H9 (cell line): ENCODE data around the gene HNF4A. TPM values are rescaled to one million over a fixed set of nuclear protein-coding genes. Genes with fewer than 3 reads are reported as not detected.

Experiments
- DNase-seq: peaks from one replicate; pipeline ENCODE4 v3.0.0-alpha.2; 2017
- H2AFZ ChIP-seq: one replicate; pipeline ENCODE4 v1.6.1; 2013; ENCODE audit warnings: mild to moderate bottlenecking, low read length, control low read depth, moderate library complexity
- H2AK5ac ChIP-seq: 2 replicates; pipeline ENCODE4 v1.6.1; 2013; ENCODE audit warnings: low read length, control low read depth, mixed read lengths; ENCODE audit not compliant: insufficient read length
- H2BK120ac ChIP-seq: one replicate; pipeline ENCODE4 v1.6.1; 2013; ENCODE audit warnings: low read depth, mild to moderate bottlenecking, low read length, control low read depth, inconsistent platforms; ENCODE audit not compliant: poor library complexity, severe bottlenecking
- H2BK12ac ChIP-seq: 2 replicates; pipeline ENCODE4 v1.6.1; 2013; ENCODE audit warnings: low read length, control low read depth, mixed read lengths, low read depth; ENCODE audit not compliant: insufficient read length
- H2BK15ac ChIP-seq: 2 replicates; pipeline ENCODE4 v1.6.1; 2013; ENCODE audit warnings: low read depth, low read length, control low read depth
- H2BK20ac ChIP-seq: one replicate; pipeline ENCODE4 v1.6.1; 2013; ENCODE audit warnings: low read depth, mild to moderate bottlenecking, low read length, control low read depth, inconsistent platforms; ENCODE audit not compliant: poor library complexity, severe bottlenecking
- H2BK5ac ChIP-seq: 2 replicates; pipeline ENCODE4 v1.6.1; 2013; ENCODE audit warnings: low read length, control low read depth, mixed read lengths; ENCODE audit not compliant: insufficient read length
- H3K14ac ChIP-seq: 2 replicates; pipeline ENCODE4 v1.6.1; 2013; ENCODE audit warnings: low read length, control low read depth; ENCODE audit not compliant: insufficient read depth
- H3K18ac ChIP-seq: 2 replicates; pipeline ENCODE4 v1.6.1; 2013; ENCODE audit warnings: low read depth, mild to moderate bottlenecking, mixed read lengths, low read length, control low read depth; ENCODE audit not compliant: insufficient read length
- H3K23ac ChIP-seq: 2 replicates; pipeline ENCODE4 v1.6.1; 2013; ENCODE audit warnings: low read length, control low read depth, mixed read lengths, low read depth; ENCODE audit not compliant: insufficient read length
- H3K23me2 ChIP-seq: 2 replicates; pipeline ENCODE4 v1.6.1; 2013; ENCODE audit warnings: low read depth, mild to moderate bottlenecking, mixed read lengths, low read length, control low read depth; ENCODE audit not compliant: insufficient read length, poor library complexity, severe bottlenecking
- H3K27ac ChIP-seq: 2 replicates; pipeline ENCODE4 v1.5.1; 2013; ENCODE audit warnings: low read length, control low read depth, mixed read lengths, low read depth; ENCODE audit not compliant: insufficient read length
- H3K27me3 ChIP-seq: 2 replicates; pipeline ENCODE4 v1.6.1; 2013; ENCODE audit warnings: low read length, control low read depth, inconsistent platforms; ENCODE audit not compliant: insufficient read depth
- H3K4ac ChIP-seq: 2 replicates; pipeline ENCODE4 v1.6.1; 2013; ENCODE audit warnings: low read depth, mild to moderate bottlenecking, control low read depth, inconsistent platforms, low read length, moderate library complexity
- H3K4me1 ChIP-seq: 2 replicates; pipeline ENCODE4 v1.6.1; 2013; ENCODE audit warnings: low read length, control low read depth, inconsistent platforms; ENCODE audit not compliant: insufficient read depth
- H3K4me2 ChIP-seq: 2 replicates; pipeline ENCODE4 v1.6.1; 2013; ENCODE audit warnings: low read length, control low read depth, mixed read lengths; ENCODE audit not compliant: insufficient read length, insufficient read depth
- H3K56ac ChIP-seq: 2 replicates; pipeline ENCODE4 v1.6.1; 2013; ENCODE audit warnings: low read depth, mild to moderate bottlenecking, mixed read lengths, low read length, control low read depth; ENCODE audit not compliant: insufficient read length
- H3K79me1 ChIP-seq: 2 replicates; pipeline ENCODE4 v1.6.1; 2013; ENCODE audit warnings: low read depth, mild to moderate bottlenecking, moderate library complexity, low read length, control low read depth, inconsistent platforms; ENCODE audit not compliant: insufficient read depth, poor library complexity, severe bottlenecking
- H3K79me2 ChIP-seq: 2 replicates; pipeline ENCODE4 v1.6.1; 2013; ENCODE audit warnings: low read length, control low read depth, inconsistent platforms; ENCODE audit not compliant: insufficient read depth
- H3K9ac ChIP-seq: 2 replicates; pipeline ENCODE4 v1.6.1; 2013; ENCODE audit warnings: low read length, control low read depth, mixed read lengths; ENCODE audit not compliant: insufficient read length; ENCODE audit errors: extremely low read depth
- H3K9me3 ChIP-seq: one replicate; pipeline ENCODE4 v1.6.1; 2013; ENCODE audit warnings: low read depth, low read length, inconsistent platforms; ENCODE audit not compliant: control insufficient read depth
- H3T11ph ChIP-seq: one replicate; pipeline ENCODE4 v1.6.1; 2013; ENCODE audit warnings: mild to moderate bottlenecking, low read length, control low read depth, inconsistent platforms
- H4K20me1 ChIP-seq: one replicate; pipeline ENCODE4 v1.6.1; 2013; ENCODE audit not compliant: control insufficient read depth, insufficient read length, insufficient read depth
- H4K5ac ChIP-seq: 2 replicates; pipeline ENCODE4 v1.6.1; 2013; ENCODE audit warnings: low read depth, mild to moderate bottlenecking, mixed read lengths, low read length, control low read depth; ENCODE audit not compliant: insufficient read length
- H4K8ac ChIP-seq: replicated peaks from 2 replicates; pipeline ENCODE4 v1.6.1; 2013; ENCODE audit warnings: low read length, control low read depth, mixed read lengths, low read depth; ENCODE audit not compliant: insufficient read length
- H4K91ac ChIP-seq: 2 replicates; pipeline ENCODE4 v1.6.1; 2013; ENCODE audit warnings: low read depth, mild to moderate bottlenecking, moderate library complexity, mixed read lengths, low read length, control low read depth; ENCODE audit not compliant: insufficient read length
- H3K27ac Mint-ChIP-seq, 3 experiments: 2 replicates in 2 of 3; 3 replicates in 1 of 3; pipeline ENCODE4 v1.8.0; 2020 to 2021; ENCODE audit warnings: mixed read lengths in 3 of 3, mild to moderate bottlenecking in 1 of 3, moderate library complexity in 1 of 3
- H3K27me3 Mint-ChIP-seq: 2 replicates; pipeline ENCODE4 v1.8.0; 2021; ENCODE audit warnings: low read depth, mild to moderate bottlenecking, moderate library complexity, mixed read lengths
- H3K36me3 Mint-ChIP-seq, 3 experiments: 2 replicates in 2 of 3; 3 replicates in 1 of 3; pipeline ENCODE4 v1.8.0; 2020 to 2021; ENCODE audit warnings: low read depth in 3 of 3, mixed read lengths in 3 of 3; ENCODE audit not compliant: insufficient read depth in 1 of 3
- H3K4me1 Mint-ChIP-seq, 2 experiments: 2 replicates each; pipeline ENCODE4 v1.8.0; 2020; ENCODE audit warnings: mixed read lengths in 2 of 2
- H3K4me3 Mint-ChIP-seq, 2 experiments: 2 replicates in 1 of 2; 3 replicates in 1 of 2; pipeline ENCODE4 v1.8.0; 2020 to 2021; ENCODE audit warnings: mild to moderate bottlenecking in 2 of 2, mixed read lengths in 2 of 2, moderate library complexity in 1 of 2
- H3K9me3 Mint-ChIP-seq, 2 experiments: 2 replicates in 1 of 2; 3 replicates in 1 of 2; pipeline ENCODE4 v1.8.0; 2020; ENCODE audit warnings: mild to moderate bottlenecking in 2 of 2, mixed read lengths in 2 of 2, moderate library complexity in 1 of 2
- CTCF ChIP-seq: fragments of 200-600 bp; sonication (generic); conservative IDR thresholded peaks from 3 replicates; pipeline ENCODE4 v1.8.0; 2021; ENCODE audit warnings: antibody characterized with exemption, mild to moderate bottlenecking
- WGBS: extraction: QIAGEN DNeasy Blood & Tissue Kit; methylation state at CpG from one replicate; pipeline ENCODE4 v1.1.7; 2013; ENCODE audit warnings: missing lambda C conversion rate, low lambda C conversion rate, mixed read lengths; ENCODE audit not compliant: insufficient read length; ENCODE audit errors: extremely low coverage; 5-methylcytosine and 5-hydroxymethylcytosine counted together
- total RNA-seq: library from RNA; stranded (reverse); gene quantifications from 2 replicates; pipeline ENCODE4 v1.2.1, GENCODE V29; 2021

HNF4A gene
- total RNA-seq, 1 experiment from 2014 or later = not detected

GRCh38 chr20:44460795-44461141 is 105.3 kb downstream of the HNF4A start:
- H3K36me3 Mint-ChIP-seq = no peaks in the 10 kb centered on the region
- Histone ChIP-seq H4K20me1 (no peaks in the 10 kb centered on the region), H3K23me2 (no peaks in the 10 kb centered on the region), H3K27ac (no peak overlapping the region), H2BK5ac (no peak overlapping the region), H3K9me3 (no peaks in the 10 kb centered on the region), H4K91ac (no peak overlapping the region), H2BK20ac (no peak overlapping the region), H2AK5ac (no peak overlapping the region), H3K56ac (no peak overlapping the region), H4K5ac (no peak overlapping the region), H3K79me1 (no peaks in the 10 kb centered on the region), H3K9ac (no peak overlapping the region), H3K4ac (no peak overlapping the region), H3K23ac (no peak overlapping the region), H3K18ac (no peak overlapping the region), H2BK15ac (no peak overlapping the region), H3T11ph (no peak overlapping the region), H2BK120ac (no peak overlapping the region), H3K4me2 (no peak overlapping the region), H2AFZ (no peak overlapping the region), H3K79me2 (no peaks in the 10 kb centered on the region), H4K8ac (no peak overlapping the region), H3K14ac (no peak overlapping the region), H3K27me3 (no peaks in the 10 kb centered on the region), H3K4me1 (no peaks in the 10 kb centered on the region), H2BK12ac (no peak overlapping the region)
- H3K27ac Mint-ChIP-seq = peak overlapping the region in 1 of 3 experiments; percentile 35; a peak in 1 of 7 replicates
- no peak for DNase-seq
- no peak overlapping the region for H3K4me3 Mint-ChIP-seq
- H3K9me3 Mint-ChIP-seq = no peaks in the 10 kb centered on the region
- no peaks in the 10 kb centered on the region for H3K27me3 Mint-ChIP-seq
- WGBS = no CpG with 5 or more reads among the region's 3 CpGs
- peak; percentile 57 for TF ChIP-seq CTCF
- peaks cover 10 to 15% of the 10 kb centered on the region in 2 experiments for H3K4me1 Mint-ChIP-seq
